GM21576 (cell line): ENCODE measurements around the gene CEP112.
A peak's percentile ranks its signal among the peaks of the same experiment; 100 is the strongest.
"Not testable (repeated sequence)": the region's sequence is repeated elsewhere in the genome, so short reads cannot be mapped to it uniquely, and the experiment has no call there.

Experiments used
- ATAC-seq: cut with Tn5 transposase; IDR thresholded peaks from one replicate; pipeline ENCODE4 v1.9.1; 2021; ENCODE audit warnings: mild to moderate bottlenecking, moderate library complexity; ENCODE audit not compliant: unreplicated experiment

CEP112 gene

GRCh38 chr17:66085221-66085620, 106.7 kb downstream of the CEP112 start:
- ATAC-seq: no peak

DNA sequence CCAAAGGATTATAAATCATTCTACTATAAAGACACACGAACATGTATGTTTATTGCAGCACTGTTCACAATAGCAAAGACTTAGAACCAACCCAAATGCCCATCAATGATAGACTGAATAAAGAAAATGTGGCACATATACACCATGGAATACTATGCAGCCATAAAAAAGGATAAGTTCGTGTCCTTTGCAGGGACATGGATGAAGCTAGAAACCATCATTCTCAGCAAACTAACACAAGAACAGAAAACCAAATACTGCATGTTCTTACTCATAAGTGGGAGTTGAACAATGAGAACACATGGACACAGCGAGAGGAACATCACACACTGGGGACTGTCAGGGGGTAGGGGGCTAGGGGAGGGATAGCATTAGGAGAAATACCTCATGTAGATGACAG, 111.3 kb downstream of the CEP112 start:
- not testable (repeated sequence) for ATAC-seq

- no peak for ATAC-seq
Measured at GRCh38 chr17:66076546-66077190, 115.3 kb downstream of the CEP112 start.

GRCh38 chr17:66073384-66073783, 118.5 kb downstream of the CEP112 start:
- no peak for ATAC-seq

DNA sequence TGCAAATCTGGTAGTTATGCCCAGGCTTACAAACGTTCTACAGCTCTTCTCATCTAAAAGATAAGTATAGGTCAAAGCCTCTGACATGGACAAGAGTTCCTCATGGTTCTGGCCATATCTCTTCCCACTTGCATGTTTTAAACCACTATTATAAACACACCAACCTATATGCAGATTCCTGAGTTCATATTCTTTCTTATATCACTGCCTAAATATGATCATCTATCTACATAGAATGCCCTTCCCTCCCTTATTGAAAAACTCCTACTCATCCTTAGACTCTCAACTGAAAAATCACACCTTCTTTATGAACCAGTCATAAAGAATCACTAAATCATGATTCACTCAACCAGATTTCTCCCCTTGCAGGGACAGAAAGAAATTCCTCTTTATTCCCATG, 128.2 kb downstream of the CEP112 start:
- ATAC-seq: no peak

DNA sequence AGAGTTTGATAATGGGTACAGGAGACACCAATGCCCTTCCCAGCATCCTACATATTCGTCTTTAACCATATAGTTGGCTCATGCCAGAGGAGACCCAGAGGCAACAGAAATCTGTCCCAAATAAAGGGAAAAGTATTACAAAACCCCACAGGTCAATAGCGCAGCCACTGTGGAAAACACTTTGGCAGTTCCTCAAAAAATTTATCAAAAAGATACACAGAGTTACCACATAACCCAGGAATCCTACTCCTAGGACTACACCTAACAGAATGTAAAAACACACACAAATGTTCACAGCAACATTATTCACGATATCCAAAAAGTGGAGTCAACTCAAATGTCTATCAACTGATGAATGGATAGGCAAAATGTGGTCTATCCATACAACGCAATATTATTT, 135.8 kb downstream of the CEP112 start:
- no peak for ATAC-seq

DNA sequence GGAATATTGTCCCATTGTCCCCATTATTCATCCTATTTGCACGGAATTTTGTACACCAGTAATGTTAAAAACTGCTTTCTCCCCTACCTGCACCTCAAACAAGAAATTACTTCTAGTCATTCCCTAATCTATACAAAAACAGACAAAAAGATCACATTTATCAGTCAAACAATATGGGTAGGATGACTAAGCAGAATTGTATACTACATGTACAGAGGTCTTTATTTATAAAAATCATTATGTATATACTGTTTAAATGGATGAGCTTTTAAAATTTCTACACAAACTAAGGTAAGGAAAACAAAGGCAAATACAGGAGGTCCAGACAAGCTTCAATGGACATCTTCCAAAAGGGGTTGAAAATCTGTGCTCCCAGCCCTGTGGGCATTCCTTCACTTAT, 137.7 kb downstream of the CEP112 start:
- ATAC-seq: no peak

- ATAC-seq: no peak
Measured at GRCh38 chr17:66044083-66044482, 147.8 kb downstream of the CEP112 start.

- ATAC-seq: no peak
Measured at GRCh38 chr17:66043419-66043818, 148.5 kb downstream of the CEP112 start.

- no peak for ATAC-seq
Measured at GRCh38 chr17:66040402-66040801, 151.5 kb downstream of the CEP112 start.

DNA sequence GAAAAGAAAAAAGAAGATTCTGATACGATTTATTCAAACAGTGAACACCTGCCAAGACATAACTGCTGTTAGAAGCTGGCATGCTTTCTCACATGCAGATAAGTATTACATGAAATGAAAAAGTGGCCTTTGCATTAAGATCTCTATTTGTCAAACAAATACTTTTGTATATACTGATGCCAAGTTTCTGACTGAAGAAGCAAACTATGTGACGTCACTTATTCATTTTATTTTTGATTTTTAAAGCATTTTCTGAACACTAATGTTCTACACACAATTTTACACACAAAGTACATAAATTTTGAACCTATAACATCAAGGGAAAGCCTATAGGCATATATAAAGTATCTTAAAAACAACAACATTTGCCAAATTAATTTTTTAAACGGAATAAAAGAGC, 153.8 kb downstream of the CEP112 start:
- ATAC-seq: no peak

DNA sequence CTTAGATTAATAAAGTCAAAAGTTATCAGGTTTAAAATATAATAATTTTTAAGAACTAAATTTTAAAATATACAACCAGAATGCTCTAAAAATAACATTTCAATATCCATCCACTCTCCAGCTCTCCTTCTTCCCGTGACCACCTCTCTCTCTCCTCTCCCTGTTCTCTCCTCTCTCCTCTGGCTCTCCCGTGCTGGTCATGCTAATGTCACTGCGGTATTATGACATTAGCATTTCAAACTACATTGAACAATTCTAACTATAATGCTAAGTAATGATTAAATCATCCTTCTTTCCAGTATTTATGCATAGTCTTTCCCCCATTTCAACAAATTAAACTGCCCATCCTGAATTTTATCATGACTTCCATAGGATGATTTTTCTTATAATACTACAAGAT, 154.7 kb downstream of the CEP112 start:
- no peak for ATAC-seq

DNA sequence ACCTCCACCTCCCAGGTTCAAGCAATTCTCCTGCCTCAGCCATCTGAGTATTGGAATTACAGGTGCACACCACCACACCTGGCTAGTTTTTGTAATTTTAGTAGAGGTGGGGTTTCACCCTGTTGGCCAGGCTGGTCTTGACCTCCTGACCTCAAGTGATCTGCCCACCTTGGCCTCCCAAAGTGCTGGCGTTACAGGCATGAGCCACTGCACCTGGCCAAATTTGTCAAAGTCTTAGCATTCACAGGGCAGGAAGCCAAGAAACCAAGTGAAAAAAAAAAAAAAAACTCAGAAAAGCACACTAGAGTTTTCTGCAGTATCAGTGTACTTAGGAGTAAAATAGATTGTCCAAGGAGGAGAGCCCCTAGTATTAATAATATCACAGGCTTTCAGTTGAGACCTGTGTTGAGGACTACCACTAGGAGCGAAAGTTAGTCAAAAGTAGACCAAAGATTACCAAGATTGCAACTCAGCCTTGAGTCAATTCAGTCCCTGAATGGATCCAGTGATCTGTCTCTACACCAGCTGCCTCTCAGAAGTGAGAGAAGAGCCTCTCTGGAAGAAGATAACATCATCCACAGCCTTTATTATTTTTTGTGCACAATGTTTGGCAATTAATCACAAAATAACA, 159.7 kb downstream of the CEP112 start:
- ATAC-seq: peak; percentile 58

GRCh38 chr17:66025551-66025950, 166.4 kb downstream of the CEP112 start:
- ATAC-seq: no peak

DNA sequence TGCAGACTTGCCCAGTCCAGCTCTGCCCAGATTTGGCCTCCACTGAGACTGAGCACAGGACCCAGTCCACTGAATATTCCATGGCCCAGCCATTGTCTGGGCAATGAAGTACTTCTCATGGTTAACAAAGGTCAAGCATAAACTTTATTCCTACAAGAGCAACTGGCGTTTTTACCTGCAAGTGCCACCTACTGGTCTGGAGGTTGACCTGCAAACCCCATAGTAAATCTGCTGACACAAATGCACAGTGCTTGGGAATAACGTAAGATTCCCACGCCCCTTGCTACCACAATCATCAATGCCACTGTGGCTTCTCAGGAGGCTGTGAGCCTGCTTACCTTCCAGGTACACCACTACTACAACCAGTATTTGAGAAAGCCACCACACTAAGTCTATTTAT, 170.2 kb downstream of the CEP112 start:
- no peak for ATAC-seq

DNA sequence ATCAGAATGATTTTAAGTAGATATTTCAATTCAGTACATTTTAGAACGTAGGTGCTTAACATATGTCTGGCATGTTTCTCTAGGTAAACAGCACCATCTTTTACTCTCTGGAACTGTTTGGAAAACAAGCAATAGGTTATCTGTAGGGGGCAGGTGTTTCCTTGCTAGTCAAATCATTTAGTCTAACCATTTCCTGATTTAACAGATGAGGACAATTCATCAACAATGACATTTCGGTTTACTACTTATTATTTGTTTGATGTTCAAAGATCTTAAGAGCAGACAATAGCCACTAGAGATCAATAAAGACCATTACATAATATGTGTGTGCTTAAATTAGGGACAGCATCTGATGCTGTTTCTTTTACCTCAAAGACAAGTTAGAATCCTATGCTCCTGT, 173.1 kb downstream of the CEP112 start:
- no peak for ATAC-seq

- no peak for ATAC-seq
Measured at GRCh38 chr17:66016231-66016630, 175.7 kb downstream of the CEP112 start.

GRCh38 chr17:66008680-66009079, 183.3 kb downstream of the CEP112 start:
- ATAC-seq: no peak

DNA sequence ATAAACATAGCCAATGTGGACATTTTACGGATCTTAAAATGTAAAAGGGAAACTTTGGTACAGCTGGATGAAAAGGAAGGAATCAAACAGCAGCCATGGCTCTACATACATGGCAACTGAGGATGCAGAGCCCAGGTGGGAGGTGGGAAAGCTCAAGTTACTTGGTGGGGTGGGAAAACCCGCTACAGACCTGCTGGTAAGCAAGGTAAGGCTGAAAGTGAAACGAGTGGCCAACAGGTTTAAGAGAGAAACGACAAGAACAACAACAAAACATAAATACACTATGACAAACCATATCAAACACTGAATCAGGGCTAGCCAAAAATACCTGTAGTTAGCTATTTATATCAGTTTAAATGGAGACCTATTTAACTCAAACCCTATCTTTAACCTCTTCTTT, 185.3 kb downstream of the CEP112 start:
- no peak for ATAC-seq

GRCh38 chr17:66002812-66003211, 189.1 kb downstream of the CEP112 start:
- no peak for ATAC-seq

- no peak for ATAC-seq
Measured at GRCh38 chr17:66002063-66002585, 189.8 kb downstream of the CEP112 start.

- no peak for ATAC-seq
Measured at GRCh38 chr17:66000216-66000615, 191.7 kb downstream of the CEP112 start.

GRCh38 chr17:65998675-65999074, 193.3 kb downstream of the CEP112 start:
- ATAC-seq: no peak
